T-helper 17 cell (primary cell): ENCODE measurements around the gene POLR1G. TPM values are rescaled to one million over a fixed set of nuclear protein-coding genes. Genes with fewer than 3 reads are reported as not detected.
A peak's percentile ranks its signal among the peaks of the same experiment; 100 is the strongest.
"Not testable (repeated sequence)": the region's sequence is repeated elsewhere in the genome, so short reads cannot be mapped to it uniquely, and the experiment has no call there.

Source experiments
- ATAC-seq: fragments of 150-1000 bp; cut with Tn5 transposase; 2 replicates; pipeline ENCODE4 v1.10.0; 2021; ENCODE audit warnings: mild to moderate bottlenecking, moderate library complexity
- DNase-seq, 3 donors: peaks; one replicate each; pipeline versions ENCODE4 v3.0.0 to v3.0.0-alpha.2; 2020 to 2021
- H3K9me3 ChIP-seq: one replicate; pipeline ENCODE4 v1.7.0; 2013; ENCODE audit warnings: low read length, mild to moderate bottlenecking; ENCODE audit not compliant: control insufficient read depth, poor library complexity, severe bottlenecking
- H3K27ac Mint-ChIP-seq: one replicate; pipeline ENCODE4 v1.8.0; 2022; ENCODE audit warnings: mild to moderate bottlenecking, moderate library complexity, mixed read lengths
- H3K27me3 Mint-ChIP-seq: one replicate; pipeline ENCODE4 v1.8.0; 2022; ENCODE audit warnings: mixed read lengths
- H3K36me3 Mint-ChIP-seq: one replicate; pipeline ENCODE4 v1.8.0; 2022; ENCODE audit warnings: low read depth, mixed read lengths
- H3K4me1 Mint-ChIP-seq: one replicate; pipeline ENCODE4 v1.8.0; 2022; ENCODE audit warnings: mild to moderate bottlenecking, mixed read lengths
- H3K4me3 Mint-ChIP-seq: one replicate; pipeline ENCODE4 v1.8.0; 2022; ENCODE audit warnings: mild to moderate bottlenecking, moderate library complexity, mixed read lengths
- total RNA-seq, 4 donors: library from RNA in 2 of 4; stranded (reverse) in 2 of 4; gene quantifications; one replicate each; pipeline ENCODE4 v1.2.3 and lab custom pipeline; 2022 to 2026

The POLR1G gene
- total RNA-seq, 2 donors from 2014 or later = 0.91 to 1.0 TPM

DNA sequence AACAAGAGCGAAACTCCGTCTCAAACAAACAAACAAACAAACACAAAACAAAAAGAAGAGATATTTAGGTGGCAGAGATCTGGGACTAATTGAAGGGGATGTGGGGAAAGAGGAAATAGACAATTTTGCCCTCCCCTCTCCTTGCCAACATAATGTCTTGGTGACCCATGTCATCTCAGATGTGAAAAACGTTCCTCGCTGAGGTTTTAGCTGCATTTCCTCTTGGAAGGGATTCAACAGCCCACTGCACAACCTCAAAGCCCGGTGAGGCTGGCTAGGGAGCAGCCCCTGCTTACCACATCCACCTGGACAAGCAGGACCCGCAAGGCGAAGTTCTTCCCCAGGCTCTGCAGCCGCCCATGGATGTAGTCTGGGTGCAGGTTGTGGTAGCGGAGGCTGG lies 12.4 kb downstream of the POLR1G start:
- H3K36me3 Mint-ChIP-seq = peaks cover 6% of the 10 kb centered on the region
- H3K27ac Mint-ChIP-seq = no peak overlapping the region
- H3K4me1 Mint-ChIP-seq = peaks cover 27% of the 10 kb centered on the region
- no peaks in the 10 kb centered on the region for H3K27me3 Mint-ChIP-seq
- peak overlapping the region; percentile 21 for H3K4me3 Mint-ChIP-seq
- no peaks in the 10 kb centered on the region for H3K9me3 ChIP-seq
- no peak for ATAC-seq
- DNase-seq = no peak

- no peak for DNase-seq
- peaks cover 32% of the 10 kb centered on the region for H3K4me1 Mint-ChIP-seq
- ATAC-seq = peak; percentile 35
- H3K4me3 Mint-ChIP-seq = peak overlapping the region; percentile 21
- H3K27me3 Mint-ChIP-seq = no peaks in the 10 kb centered on the region
- H3K27ac Mint-ChIP-seq = no peak overlapping the region
- no peaks in the 10 kb centered on the region for H3K9me3 ChIP-seq
- peaks cover 6% of the 10 kb centered on the region for H3K36me3 Mint-ChIP-seq
Measured at GRCh38 chr19:45419396-45419795, 13.0 kb downstream of the POLR1G start.

- H3K9me3 ChIP-seq = no peaks in the 10 kb centered on the region
- H3K27ac Mint-ChIP-seq = no peak overlapping the region
- no peak overlapping the region for H3K4me3 Mint-ChIP-seq
- H3K27me3 Mint-ChIP-seq = no peaks in the 10 kb centered on the region
- DNase-seq (no peak), ATAC-seq (no peak)
- H3K36me3 Mint-ChIP-seq = peaks cover 6% of the 10 kb centered on the region
- peaks cover 35% of the 10 kb centered on the region for H3K4me1 Mint-ChIP-seq
Measured at GRCh38 chr19:45419895-45420294, 13.5 kb downstream of the POLR1G start.

DNA sequence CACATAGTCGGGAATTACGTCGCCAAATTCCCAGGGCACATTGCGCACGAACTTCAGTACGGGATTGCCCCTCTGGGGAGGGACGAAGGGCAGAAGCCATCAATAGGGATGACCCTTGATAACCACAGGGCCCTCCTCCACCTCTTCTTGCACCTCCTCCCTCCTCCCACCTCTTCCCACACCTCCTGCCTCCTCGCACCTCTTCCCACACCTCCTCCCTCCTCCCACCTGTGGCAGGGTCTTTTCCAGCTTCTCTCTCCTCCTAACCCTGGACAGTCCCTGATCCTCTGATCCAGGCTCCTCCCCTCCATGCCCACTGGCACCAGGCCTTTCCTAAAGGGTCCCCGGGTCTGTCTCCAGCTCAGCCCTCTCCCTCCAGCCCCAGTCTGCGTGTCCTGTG lies 13.9 kb downstream of the POLR1G start:
- H3K27me3 Mint-ChIP-seq = no peaks in the 10 kb centered on the region
- no peak overlapping the region for H3K4me3 Mint-ChIP-seq
- no peak overlapping the region for H3K27ac Mint-ChIP-seq

GRCh38 chr19:45420871-45421270 lies 14.4 kb downstream of the POLR1G start:
- H3K4me3 Mint-ChIP-seq = no peak overlapping the region
- no peak overlapping the region for H3K27ac Mint-ChIP-seq
- no peaks in the 10 kb centered on the region for H3K27me3 Mint-ChIP-seq
- ATAC-seq = no peak
- no peak for DNase-seq
- peaks cover 6% of the 10 kb centered on the region for H3K36me3 Mint-ChIP-seq
- H3K9me3 ChIP-seq = no peaks in the 10 kb centered on the region
- H3K4me1 Mint-ChIP-seq = peaks cover 33% of the 10 kb centered on the region

More for the DNA sequence above, 13.9 kb downstream of the POLR1G start:
- no peaks in the 10 kb centered on the region for H3K9me3 ChIP-seq
- DNase-seq (no peak), ATAC-seq (no peak)
- Mint-ChIP-seq H3K36me3 (peaks cover 6% of the 10 kb centered on the region), H3K4me1 (peaks cover 35% of the 10 kb centered on the region)

DNA sequence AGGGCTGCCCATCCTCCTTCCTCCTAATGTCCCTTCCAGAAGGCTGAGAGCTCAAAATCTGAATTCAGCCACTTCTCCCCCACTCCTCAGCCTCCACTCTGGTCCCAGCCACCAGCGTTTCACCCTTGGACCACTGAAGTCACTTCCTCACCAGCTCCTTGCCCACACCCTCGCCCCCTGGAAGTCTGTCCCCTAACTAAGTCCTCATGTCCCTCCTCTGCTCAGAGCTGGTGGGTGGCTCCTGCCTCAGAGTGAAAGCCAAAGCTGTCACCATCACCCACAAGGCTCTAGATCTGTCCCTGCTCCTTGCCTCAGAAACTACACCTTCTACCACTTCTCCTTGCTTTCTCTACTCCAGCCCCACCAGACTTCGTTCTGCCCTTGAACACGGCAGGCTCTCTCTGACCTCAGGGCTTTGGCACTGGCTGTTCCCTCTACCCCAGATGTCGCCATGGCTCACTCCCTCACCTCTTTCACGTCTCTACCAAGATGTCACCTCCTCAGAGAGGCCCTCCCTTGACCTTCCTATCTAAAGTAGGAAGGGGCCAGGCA lies 15.6 kb downstream of the POLR1G start:
- H3K9me3 ChIP-seq = no peaks in the 10 kb centered on the region
- ATAC-seq (no peak), DNase-seq (no peak)
- Mint-ChIP-seq H3K4me1 (peaks cover 33% of the 10 kb centered on the region), H3K4me3 (peak overlapping the region; percentile 33), H3K36me3 (peaks cover 6% of the 10 kb centered on the region), H3K27me3 (no peaks in the 10 kb centered on the region), H3K27ac (peak overlapping the region; percentile 51)

DNA sequence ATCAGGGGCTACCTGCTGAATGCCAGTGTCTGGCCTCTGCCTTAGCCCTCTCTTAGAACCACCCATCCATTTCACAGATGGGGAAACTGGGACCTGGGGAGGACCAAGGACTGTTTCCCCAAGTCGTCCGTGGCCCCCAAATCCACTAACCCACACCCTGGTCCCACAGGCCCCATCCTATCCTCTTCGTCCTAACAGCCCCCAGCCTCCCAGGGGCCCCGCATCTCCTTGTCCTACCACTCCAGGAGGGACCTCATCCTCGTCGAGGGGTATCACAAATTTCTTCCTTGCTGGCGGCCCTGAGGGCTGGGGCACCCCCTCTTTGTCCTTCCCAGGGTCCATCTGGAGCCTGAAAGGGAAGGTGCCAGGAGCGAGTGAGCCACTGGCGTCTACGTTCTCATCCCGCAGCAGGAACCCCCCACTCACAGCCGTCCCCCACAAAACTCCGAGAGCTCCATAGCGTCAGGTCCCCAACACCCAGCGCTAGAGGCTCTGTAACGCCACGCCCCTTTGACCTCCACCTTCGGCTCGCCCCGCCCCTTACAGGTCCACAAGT lies 16.7 kb downstream of the POLR1G start:
- no peaks in the 10 kb centered on the region for H3K9me3 ChIP-seq
- H3K36me3 Mint-ChIP-seq = peaks cover 6% of the 10 kb centered on the region
- H3K27ac Mint-ChIP-seq = peak overlapping the region; percentile 92
- peak overlapping the region; percentile 98 for H3K4me3 Mint-ChIP-seq
- peaks cover 36% of the 10 kb centered on the region for H3K4me1 Mint-ChIP-seq
- ATAC-seq (peak; percentile 78), DNase-seq (peak in 1 of 3 donors; percentile 76)
- H3K27me3 Mint-ChIP-seq = no peaks in the 10 kb centered on the region

DNA sequence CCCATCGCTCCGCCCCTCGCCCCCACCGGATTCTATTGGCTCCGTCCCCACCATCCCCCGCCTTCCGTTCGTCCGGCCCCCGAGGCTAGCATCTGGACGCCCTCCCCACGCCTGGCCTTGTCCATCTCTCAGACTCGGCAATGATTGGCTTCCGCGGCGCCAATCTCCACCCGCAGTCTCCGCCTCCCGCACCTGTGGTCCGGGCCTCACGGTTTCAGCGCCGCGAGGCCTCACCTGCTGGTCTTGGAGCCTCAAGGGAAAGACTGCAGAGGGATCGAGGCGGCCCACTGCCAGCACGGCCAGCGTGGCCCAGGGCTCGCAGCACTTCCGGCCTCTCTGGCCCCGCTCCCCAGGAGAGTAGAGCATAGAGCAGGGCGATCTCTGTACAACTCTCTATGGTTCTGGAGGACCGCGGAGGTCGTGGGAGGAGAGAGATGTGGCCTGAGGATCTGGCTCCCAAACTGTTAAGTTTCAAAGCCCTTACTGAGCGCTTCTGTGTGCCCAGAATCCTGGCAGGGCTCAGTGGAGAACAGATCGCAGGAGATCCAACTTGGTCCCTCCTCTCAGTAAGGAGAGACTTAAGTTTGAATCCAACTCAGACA lies 17.2 kb downstream of the POLR1G start, which contains the start of gene ERCC1:
TSS of gene ERCC1 (minus strand) at position 329 of the 602 bp plus-strand sequence. CDS start 543 bp downstream, outside the sequence.
- peak within 1 kb of the TSS; percentile 98 for H3K4me3 Mint-ChIP-seq
- peaks cover 5% of the 10 kb centered on the region for H3K27me3 Mint-ChIP-seq
- H3K36me3 Mint-ChIP-seq = peaks cover 4% of the 10 kb centered on the region
- H3K4me1 Mint-ChIP-seq = peaks cover 38% of the 10 kb centered on the region
- DNase-seq = peak in 2 of 3 donors; percentile 53 to 77
- peak; percentile 72 for ATAC-seq
- H3K9me3 ChIP-seq = no peaks in the 10 kb centered on the region
- peak within 1 kb of the TSS; percentile 92 for H3K27ac Mint-ChIP-seq

DNA sequence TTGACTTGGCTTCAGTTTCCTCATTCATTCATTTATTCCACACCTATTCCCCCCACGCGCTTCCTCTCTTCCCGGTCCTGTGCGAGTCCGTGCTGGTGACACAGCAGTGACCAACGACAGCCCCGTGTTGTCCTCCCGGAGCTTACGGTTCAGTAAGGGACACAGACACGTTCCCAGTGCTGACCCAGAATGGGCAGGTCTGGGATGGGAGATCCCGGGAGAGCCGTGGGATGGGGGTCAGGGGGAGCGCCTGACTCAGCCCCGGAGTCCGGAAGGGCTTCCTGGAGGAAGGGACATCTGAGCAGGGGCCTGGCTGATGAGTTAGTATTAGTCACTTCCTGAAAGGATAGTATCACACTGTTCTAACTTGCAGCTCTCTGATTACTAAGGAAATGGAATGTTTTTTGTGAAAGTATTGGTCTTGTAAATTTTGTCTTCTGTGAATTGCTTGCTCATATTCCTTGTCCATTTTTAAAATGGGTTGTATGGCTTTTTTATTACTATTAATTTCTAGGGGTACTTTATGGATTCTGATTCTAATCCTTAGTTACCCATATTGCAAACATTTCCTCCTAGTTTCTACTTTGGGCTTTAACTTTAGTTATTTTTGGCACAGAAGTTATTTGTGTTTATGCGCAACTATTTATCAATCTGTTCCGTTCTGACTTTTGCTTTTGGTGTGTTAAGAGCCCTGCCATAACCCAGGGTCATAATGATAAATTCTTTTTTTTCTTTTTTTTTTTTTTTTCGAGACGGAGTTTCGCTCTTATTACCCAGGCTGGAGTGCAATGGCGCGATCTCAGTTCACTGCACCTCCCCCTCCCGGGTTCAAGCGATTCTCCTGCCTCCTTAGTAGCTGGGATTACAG lies 18.0 kb downstream of the POLR1G start:
- ATAC-seq (no peak), DNase-seq (peak in 1 of 3 donors; percentile 28)
- peaks cover 4% of the 10 kb centered on the region for H3K36me3 Mint-ChIP-seq
- H3K27me3 Mint-ChIP-seq = peaks cover 5% of the 10 kb centered on the region
- H3K27ac Mint-ChIP-seq = peak overlapping the region; percentile 92
- peaks cover 35% of the 10 kb centered on the region for H3K4me1 Mint-ChIP-seq
- peak overlapping the region; percentile 98 for H3K4me3 Mint-ChIP-seq
- no peaks in the 10 kb centered on the region for H3K9me3 ChIP-seq

- H3K36me3 Mint-ChIP-seq = no peaks in the 10 kb centered on the region
- peaks cover 5% of the 10 kb centered on the region for H3K27me3 Mint-ChIP-seq
- peaks cover 16% of the 10 kb centered on the region for H3K4me1 Mint-ChIP-seq
- no peak for DNase-seq
- H3K27ac Mint-ChIP-seq = peak overlapping the region; percentile 59
- peak overlapping the region; percentile 90 for H3K4me3 Mint-ChIP-seq
- no peaks in the 10 kb centered on the region for H3K9me3 ChIP-seq
- ATAC-seq = peak; percentile 10
Measured at GRCh38 chr19:45428384-45429231, 22.2 kb downstream of the POLR1G start.

DNA sequence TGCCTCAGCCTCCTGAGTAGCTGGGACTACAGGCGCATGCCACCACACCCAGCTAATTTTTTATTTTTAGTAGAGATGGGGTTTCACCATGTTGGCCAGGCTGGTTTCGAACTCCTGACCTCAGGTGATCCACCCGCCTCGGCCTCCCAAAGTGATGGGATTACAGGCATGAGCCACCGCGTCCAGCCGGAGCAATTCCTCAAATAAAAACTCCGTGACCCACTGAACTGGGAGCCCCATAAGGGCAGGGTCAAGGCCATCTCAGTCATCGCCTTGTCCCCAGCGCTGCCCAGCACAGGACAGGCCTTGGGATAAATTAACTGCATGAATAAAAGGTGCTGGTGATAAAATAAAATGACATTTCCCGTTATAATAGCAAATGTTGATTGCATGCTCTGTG lies 23.5 kb downstream of the POLR1G start:
- ATAC-seq, H3K4me1 Mint-ChIP-seq: not testable (repeated sequence)

DNA sequence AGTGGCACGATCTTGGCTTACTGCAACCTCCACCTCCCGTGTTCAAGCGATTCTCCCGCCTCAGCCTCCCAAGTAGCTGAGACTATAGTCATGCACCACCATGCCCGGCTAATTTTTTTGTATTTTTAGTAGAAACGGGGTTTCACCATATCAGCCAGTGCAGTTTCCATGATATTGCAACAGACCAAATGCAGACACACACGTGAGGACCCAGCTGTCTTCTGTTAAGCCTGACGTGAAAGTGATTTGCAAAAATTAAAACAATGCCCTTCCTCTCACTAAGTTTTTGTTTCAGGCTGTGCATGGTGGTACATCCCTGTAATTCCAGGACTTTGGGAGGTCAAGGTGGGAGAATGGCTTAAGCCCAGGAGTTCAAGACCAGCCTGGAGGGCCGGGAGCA lies 24.6 kb downstream of the POLR1G start:
- not testable (repeated sequence) for H3K9me3 ChIP-seq, DNase-seq, H3K27me3 Mint-ChIP-seq, ATAC-seq, H3K4me1 Mint-ChIP-seq, H3K36me3 Mint-ChIP-seq, H3K27ac Mint-ChIP-seq, H3K4me3 Mint-ChIP-seq

More for the DNA sequence above, 23.5 kb downstream of the POLR1G start:
- DNase-seq, H3K4me3 Mint-ChIP-seq, H3K27ac Mint-ChIP-seq, H3K9me3 ChIP-seq, H3K36me3 Mint-ChIP-seq, H3K27me3 Mint-ChIP-seq: not testable (repeated sequence)
